ENCODE results near the gene MXD1.
"Not testable (repeated sequence)": the region's sequence is repeated elsewhere in the genome, so short reads cannot be mapped to it uniquely, and the experiment has no call there.

The MXD1 gene, protein sequence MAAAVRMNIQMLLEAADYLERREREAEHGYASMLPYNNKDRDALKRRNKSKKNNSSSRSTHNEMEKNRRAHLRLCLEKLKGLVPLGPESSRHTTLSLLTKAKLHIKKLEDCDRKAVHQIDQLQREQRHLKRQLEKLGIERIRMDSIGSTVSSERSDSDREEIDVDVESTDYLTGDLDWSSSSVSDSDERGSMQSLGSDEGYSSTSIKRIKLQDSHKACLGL

GRCh38 chr2:69914950-69915945 is at the start of gene MXD1:
MXD1 (plus strand) TSS chr2:69915109; CDS start chr2:69915331, 222 bp downstream.
- peak in 1 of 2 experiments; percentile 100 for DNase-seq (ENCODE audit: low read depth in 2 of 2)

- DNase-seq (ENCODE audit: low read depth in 2 of 2): no peak
These were observed 26.5 kb upstream of the MXD1 start for GRCh38 chr2:69888451-69888850.

GRCh38 chr2:69889302-69889701 is 25.6 kb upstream of the MXD1 start:
- DNase-seq (ENCODE audit: low read depth in 2 of 2): no peak

GRCh38 chr2:69890881-69891280 is 24.0 kb upstream of the MXD1 start:
- DNase-seq (ENCODE audit: low read depth in 2 of 2): no peak

DNA sequence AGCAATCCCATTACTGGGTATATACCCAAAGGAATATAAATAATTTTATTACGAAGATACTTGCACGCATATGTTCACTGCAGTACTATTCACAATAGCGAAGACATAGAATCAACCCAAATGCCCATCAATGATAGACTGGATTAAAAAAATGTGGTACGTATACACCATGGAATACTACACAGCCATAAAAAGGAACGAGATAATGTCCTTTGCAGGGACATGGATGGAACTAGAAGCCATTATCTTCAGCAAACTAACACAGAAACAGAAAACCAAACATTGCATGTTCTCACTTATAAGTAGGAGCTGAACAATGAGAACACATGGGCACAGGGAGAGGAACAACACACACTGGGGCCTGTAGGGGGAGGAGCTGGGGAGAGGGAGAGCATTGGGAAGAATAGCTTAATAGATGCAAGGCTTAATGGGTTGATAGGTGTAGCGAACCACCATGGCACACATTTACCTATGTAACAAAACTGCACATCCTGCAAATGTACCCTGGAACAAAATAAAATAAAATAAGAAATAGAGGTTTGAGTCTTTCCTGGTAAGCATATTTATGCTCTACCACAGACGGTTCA is 22.0 kb upstream of the MXD1 start:
- DNase-seq (ENCODE audit: low read depth in 2 of 2): not testable (repeated sequence)

DNA sequence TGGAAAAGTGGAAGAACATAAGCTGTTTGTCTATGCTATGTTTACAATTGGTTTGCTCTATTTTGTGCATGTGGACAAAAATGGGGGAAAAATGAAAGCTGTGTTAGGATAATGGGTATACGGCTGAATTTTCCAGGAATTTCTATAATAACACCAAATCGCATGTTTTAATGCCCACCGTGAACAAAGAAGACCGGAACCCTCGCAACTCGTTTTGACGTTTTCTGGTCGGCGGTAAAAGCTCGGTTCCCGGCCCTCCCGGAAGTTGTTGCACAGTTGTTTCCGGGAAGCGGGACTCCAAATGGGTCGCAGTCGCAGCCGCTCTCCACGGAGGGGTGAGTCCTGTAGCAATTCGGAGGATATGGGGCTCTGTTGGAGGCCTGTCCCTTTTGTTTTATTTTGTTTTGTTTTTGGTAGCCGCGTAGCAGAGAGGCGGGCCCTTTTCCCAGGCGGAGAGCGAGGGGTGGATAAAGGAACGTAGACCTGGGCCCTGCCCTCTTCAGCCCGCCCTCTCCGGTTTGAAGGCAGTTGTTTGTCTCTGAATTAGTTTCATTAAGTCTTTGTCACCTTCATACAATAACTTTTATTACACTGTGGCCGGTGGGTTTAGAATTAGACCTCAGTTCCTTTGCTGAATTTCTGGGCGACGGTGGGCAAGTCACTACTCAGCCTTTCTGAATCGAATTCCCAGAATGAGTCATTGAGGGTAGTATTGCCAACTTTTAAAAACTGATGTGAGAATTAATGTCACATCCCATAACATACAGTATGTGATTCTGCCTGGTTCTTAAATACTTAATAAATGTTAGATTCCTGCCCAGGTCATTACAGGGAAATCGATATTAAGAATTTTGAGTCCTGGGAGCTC is 21.0 kb upstream of the MXD1 start, which contains the start of gene SNRNP27:
Gene SNRNP27 (plus strand): TSS at position 273 of the 868 bp plus-strand sequence. CDS start 29 bp downstream, at position 302.
- DNase-seq (ENCODE audit: low read depth in 2 of 2): peak; percentile 74 to 77

DNA sequence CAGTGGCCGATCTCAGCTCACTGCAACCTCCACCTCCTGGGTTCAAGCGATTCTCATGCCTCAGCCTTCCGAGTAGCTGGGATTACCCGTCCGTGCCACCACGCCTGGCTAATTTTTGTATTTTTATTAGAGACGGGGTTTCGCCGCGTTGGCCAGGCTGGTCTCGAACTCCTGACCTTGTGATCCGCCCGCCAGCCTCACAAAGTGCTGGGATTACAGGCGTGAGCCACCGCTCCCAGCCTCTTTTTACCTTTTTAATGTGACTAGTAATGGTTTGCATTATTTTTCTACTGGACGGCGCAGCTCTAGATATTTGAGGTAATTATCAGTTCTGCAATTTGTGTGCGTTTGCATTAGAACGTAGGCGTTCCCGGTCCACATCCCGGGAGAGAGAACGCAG is 20.2 kb upstream of the MXD1 start:
- not testable (repeated sequence) for DNase-seq (ENCODE audit: low read depth in 2 of 2)

GRCh38 chr2:69902213-69902922 is 12.5 kb upstream of the MXD1 start:
- no peak for DNase-seq (ENCODE audit: low read depth in 2 of 2)

DNA sequence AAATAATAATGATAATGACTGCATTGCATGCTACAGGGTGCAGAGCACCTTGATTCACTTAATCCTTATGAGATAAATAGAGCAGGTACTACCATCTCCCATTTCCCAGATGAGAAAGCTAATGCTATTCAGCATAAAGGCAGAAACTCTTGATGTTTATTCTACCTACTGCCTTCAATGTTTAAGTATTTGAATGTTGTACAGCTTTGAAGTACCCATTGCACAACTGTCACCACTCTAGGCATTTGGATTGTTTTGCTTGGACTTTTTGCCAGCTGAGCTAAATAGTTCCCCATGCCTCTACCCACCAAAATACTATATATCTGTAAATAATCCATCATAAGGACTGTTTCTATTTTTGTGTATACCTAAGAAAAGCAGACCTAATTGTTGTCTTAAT is 7.7 kb upstream of the MXD1 start:
- no peak for DNase-seq (ENCODE audit: low read depth in 2 of 2)

DNA sequence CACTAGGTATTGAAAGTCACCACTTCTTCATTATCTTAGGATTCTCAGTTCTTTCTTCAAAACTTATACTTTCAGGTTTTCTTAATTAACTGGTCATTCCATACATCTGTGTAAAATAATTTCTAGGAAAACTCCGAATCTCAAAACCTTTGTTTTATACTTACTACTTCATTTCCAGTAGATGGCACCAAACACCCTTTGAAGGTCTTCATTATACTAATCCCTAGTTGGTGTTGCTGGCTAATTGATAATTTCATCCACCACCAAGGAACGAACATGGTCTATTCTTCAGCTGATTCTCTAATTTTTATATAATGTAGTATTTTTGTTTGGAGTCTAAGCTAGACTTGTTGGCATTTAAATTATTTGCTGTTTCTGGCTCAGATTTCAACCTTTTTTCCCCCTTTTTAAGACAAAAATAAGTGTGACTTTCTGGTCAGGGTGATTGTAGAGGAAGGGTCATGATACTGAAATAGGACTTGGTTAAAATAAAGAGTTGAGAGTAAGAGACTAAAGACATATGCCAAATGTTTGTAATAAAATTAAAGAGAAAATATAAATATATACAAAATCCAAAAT is 2.8 kb upstream of the MXD1 start:
- DNase-seq (ENCODE audit: low read depth in 2 of 2): no peak

DNA sequence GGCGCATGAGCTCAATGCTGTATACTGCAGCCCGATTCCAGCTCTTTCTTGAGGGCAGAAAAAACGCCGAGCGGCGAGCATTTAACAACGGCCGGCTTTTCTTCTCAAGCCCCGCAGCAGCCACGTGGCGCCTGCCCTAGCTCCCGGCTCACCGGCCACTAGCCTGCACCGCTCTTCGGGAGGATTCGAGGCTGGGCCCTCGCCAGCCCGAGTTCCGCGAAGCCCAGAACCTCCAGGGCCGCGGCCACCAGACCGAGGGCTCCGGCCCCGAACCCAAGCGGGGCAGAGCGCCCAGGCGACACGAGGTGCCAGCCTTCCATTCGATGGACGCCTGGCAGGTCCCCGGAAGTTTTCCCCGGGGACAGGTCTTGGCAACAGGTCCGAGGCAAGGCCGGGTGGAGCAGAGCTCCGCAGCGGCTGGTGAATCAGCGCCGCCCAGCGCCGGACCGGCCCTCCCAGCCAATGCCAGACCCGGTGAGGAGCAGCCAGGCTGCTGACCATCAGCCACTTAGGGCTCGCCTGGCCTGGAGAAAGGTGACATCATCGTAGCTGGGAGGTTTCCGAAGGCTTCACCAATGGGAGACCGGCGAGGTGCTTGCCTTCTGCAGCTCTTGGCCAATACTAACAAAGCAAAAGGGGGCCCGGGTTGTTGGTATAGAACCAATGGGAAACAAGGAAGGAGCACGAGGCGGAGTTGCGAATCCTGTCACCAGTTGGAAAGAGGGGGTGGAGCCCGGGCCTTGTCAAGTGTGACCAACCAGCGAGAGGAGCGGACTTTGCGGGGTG is 552 bp upstream of the MXD1 start:
- peak; percentile 28 to 100 for DNase-seq (ENCODE audit: low read depth in 2 of 2)

DNA sequence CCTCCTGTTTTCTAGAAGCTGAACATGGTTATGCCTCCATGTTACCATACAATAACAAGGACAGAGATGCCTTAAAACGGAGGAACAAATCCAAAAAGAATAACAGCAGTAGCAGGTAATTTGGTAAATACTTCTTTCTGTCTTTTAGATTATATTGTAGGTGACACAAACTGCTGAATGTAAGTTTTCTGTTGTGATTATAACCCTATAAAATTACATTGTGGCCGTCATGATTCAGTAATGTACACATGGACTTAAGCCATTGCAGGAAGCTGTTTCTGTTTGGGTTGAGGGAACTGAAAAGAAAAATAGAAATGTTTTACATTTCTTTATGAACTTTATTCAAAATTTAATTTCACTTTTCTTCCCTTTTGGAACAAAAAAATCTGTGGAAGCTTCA is 1.2 kb downstream of the MXD1 start:
- DNase-seq (ENCODE audit: low read depth in 2 of 2): no peak

GRCh38 chr2:69917852-69918251 is 2.9 kb downstream of the MXD1 start:
- no peak for DNase-seq (ENCODE audit: low read depth in 2 of 2)

- DNase-seq (ENCODE audit: low read depth in 2 of 2): no peak
These were observed 3.5 kb downstream of the MXD1 start for GRCh38 chr2:69918401-69918800.

- DNase-seq (ENCODE audit: low read depth in 2 of 2): no peak
These were observed 8.2 kb downstream of the MXD1 start for GRCh38 chr2:69923116-69923515.

DNA sequence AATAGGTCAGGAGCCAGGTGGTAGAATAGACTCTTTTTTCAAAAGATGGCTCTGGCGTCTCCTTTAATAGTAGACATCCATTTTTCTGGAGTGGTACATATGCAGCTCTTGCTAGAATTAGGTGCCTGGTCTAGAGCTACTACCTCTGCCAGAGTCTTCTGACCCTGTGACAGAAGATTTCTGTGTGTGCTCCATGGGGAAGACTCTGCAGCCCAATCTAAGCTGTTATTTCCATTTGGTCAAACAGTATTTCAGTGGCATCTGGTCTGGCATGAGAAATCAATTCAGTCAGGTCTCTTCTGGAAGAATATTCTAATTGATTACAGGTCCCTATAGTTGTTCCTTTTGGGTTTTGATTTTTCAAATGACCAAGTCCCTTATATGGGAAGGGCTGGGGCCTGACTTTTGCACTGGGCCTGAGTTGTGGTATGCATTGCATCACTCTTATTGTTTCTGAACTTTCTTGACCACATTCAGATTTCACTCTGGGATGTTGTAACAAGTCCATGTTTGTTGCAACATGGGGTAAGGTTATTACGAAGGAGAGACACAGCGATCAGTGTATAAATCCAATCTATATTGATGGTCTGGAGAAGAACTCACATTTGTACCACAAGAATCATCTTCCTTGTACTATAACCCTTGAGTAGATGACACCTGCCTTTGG is 12.1 kb downstream of the MXD1 start:
- DNase-seq (ENCODE audit: low read depth in 2 of 2): no peak

DNA sequence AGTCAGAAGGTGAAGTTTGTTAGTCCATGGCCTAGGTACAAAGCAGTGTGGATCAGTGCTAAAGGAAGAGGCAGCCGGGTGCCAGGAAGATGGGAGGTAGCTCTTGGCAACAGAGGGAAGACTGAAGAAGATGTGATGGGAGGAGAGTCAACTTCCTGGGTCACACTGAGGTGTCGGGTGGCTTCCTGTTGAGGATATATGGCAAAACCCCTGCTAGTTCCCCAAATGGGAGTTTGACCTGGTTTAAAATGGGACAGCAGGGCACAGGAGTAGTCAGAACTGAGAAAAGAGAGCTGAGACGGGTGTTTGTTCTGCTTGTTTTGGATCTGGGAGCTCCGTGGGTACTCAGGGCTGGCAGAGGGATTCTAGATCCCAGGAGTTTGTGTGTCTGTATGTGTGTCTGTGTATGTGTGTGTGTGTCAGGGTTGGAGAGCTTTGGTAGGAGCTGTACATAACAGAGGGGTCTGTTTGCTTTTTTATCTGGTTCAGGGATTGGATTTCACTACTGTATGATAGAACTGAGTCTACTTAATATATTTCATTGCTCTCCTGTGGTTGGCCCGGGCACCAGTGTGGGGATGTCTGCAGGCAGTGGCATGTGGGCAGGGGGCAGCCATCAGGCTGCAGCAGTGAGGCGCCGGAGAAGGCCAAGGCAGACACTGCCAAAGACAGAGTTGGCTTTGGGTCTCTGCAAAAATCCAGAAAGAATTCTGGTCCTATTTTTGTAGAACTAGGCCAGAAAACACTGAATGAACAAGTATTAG is 17.1 kb downstream of the MXD1 start:
- DNase-seq (ENCODE audit: low read depth in 2 of 2): no peak

DNA sequence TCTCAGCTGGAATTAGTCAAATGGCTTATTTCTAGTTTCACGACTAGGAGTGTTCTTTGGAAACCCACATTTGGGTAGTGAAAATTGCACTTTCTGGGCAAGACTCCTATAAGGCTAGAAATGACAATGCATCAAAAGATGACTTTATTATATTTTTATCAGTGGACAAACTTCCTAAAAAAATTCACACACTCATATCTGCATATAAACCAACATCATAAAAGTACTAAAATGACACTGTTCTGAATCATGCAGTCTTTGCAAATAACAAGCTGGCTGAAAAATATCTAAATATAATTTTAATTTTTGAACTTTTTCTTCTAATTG is 17.6 kb downstream of the MXD1 start:
- no peak for DNase-seq (ENCODE audit: low read depth in 2 of 2)
